ENCODE data around the gene LIMS4. TPM values are rescaled to one million over a fixed set of nuclear protein-coding genes. Genes with fewer than 3 reads are reported as not detected.

Gene LIMS4, protein sequence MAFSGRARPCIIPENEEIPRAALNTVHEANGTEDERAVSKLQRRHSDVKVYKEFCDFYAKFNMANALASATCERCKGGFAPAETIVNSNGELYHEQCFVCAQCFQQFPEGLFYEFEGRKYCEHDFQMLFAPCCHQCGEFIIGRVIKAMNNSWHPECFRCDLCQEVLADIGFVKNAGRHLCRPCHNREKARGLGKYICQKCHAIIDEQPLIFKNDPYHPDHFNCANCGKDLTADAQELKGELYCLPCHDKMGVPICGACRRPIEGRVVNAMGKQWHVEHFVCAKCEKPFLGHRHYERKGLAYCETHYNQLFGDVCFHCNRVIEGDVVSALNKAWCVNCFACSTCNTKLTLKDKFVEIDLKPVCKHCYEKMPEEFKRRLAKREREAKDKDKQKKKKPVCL
- total RNA-seq: 4.0 TPM in 1 of 2 replicates, not detected in the other

DNA sequence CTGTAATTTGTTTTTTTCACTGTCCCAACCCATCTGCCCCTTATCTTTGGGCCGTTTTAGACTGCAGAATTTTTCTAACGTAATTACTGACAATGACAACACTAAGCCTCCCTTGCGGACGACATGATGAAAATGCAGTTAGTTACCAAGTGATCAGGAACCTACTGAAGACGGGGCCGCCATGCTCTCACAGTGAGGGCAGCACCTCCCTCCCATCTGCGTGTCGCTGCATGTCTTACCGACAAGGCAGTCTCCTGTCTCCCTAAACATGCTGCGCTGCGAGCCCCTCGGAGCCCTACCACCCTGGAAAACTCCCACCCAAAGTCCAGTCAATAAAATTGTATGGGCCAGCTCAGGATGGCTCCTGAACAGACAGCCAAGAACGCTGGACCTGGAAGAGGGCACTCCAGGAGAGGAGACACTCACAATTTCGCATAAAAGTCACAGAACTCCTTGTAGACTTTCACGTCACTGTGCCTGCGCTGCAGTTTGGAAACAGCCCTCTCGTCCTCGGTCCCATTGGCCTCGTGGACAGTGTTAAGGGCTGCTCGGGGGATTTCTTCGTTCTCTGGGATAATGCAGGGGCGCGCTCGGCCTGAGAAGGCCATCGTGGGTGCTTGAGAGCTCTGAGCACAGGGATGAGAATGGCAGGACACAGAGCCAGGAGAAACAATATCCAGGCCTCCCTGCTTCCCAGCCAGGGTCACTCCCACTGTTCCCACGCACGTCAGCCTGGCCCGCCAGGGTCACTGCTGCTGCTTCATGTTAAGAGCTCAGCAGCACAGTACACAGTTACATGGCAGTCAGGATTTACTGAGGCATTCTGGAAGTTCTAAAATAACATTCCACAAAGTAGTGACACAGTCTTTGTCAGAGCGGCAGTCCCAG is at the start of gene LIMS4:
Gene LIMS4 (minus strand): TSS at position 646 of the 888 bp plus-strand sequence. CDS start 38 bp downstream, at position 608.

Small RNAs within 50 kb of the gene (small RNA-seq; reads per million reads assigned to genes)
- not detected for gene AC108938.1

Other genes with a start within 250 kb of the LIMS4 start
- 25.1 and 26.3 TPM in 2 replicates for gene RGPD6, start 104.4 kb upstream of the LIMS4 start, total RNA-seq
- gene BUB1, start 205.2 kb upstream of the LIMS4 start, total RNA-seq: 9.8 and 11.5 TPM in 2 replicates

Data from placental epithelial cell (primary cell).